Heart left ventricle (tissue), 16 donors: ENCODE measurements around the gene RBM20. TPM values are rescaled to one million over a fixed set of nuclear protein-coding genes. Genes with fewer than 3 reads are reported as not detected.

ENCODE experiments used
- ATAC-seq, 4 donors: fragments of 200-7000 bp; cut with Tn5 transposase; one replicate each; pipeline ENCODE4 v1.9.1; 2020 to 2022; ENCODE audit warnings: moderate library complexity in 4 of 4, mild to moderate bottlenecking in 3 of 4, moderate number of reproducible peaks in 1 of 4
- DNase-seq, 5 donors: peaks; one replicate each; pipeline ENCODE4 v3.0.0-alpha.2; 2020
- H3K27ac ChIP-seq, 12 donors: fragments of 200-600 bp; sonication (generic) in 4 of 12; one replicate each; pipeline versions ENCODE4 v1.5.0 to v1.8.0; 2016 to 2022; ENCODE audit warnings: mild to moderate bottlenecking in 2 of 12
- H3K27me3 ChIP-seq, 9 donors: fragments of 200-600 bp; sonication (generic) in 2 of 9; one replicate each; pipeline versions ENCODE4 v1.5.1 to v1.8.0; 2016 to 2022; ENCODE audit warnings: mild to moderate bottlenecking in 3 of 9
- H3K36me3 ChIP-seq, 9 donors: fragments of 200-600 bp; sonication (generic) in 2 of 9; one replicate each; pipeline versions ENCODE4 v1.5.0 to v1.8.0; 2018 to 2022; ENCODE audit warnings: mild to moderate bottlenecking in 2 of 9
- H3K4me1 ChIP-seq, 12 donors: fragments of 200-600 bp; sonication (generic) in 4 of 12; one replicate each; pipeline versions ENCODE4 v1.5.0 to v1.8.0; 2016 to 2022; ENCODE audit warnings: mild to moderate bottlenecking in 3 of 12
- H3K4me3 ChIP-seq, 12 donors: fragments of 200-600 bp; sonication (generic) in 4 of 12; one replicate each; pipeline versions ENCODE4 v1.5.0 to v1.8.0; 2017 to 2022; ENCODE audit warnings: mild to moderate bottlenecking in 9 of 12, moderate library complexity in 4 of 12
- H3K9me3 ChIP-seq, 12 donors: fragments of 200-600 bp; sonication (generic) in 4 of 12; one replicate each; pipeline versions ENCODE4 v1.5.0 to v1.8.0; 2016 to 2022; ENCODE audit warnings: mild to moderate bottlenecking in 1 of 12
- CTCF ChIP-seq, 12 donors: fragments of 200-600 bp; sonication (generic) in 4 of 12; IDR thresholded peaks; one replicate each; pipeline versions ENCODE4 v1.5.0 to v1.8.0; 2018 to 2022; ENCODE audit warnings: antibody characterized with exemption in 12 of 12, mild to moderate bottlenecking in 5 of 12
- POLR2A ChIP-seq, 2 donors: fragments of 450-650 bp; IDR thresholded peaks; one replicate each; pipeline ENCODE4 v1.6.1; 2017; ENCODE audit warnings: antibody characterized with exemption in 2 of 2, mild to moderate bottlenecking in 2 of 2, moderate library complexity in 2 of 2
- WGBS, 4 donors: extraction: QIAGEN DNeasy Blood & Tissue Kit in 2 of 4; methylation state at CpG; one replicate each; pipeline versions ENCODE4 v1.1.5 to v1.1.7; 2013 to 2018; 5-methylcytosine and 5-hydroxymethylcytosine counted together
- intact Hi-C, 10 donors: fragments of 100-400 bp; cut with DNase I; formaldehyde crosslinking; loops; one replicate each; pipeline versions ENCODE4 v1.11.1 to v1.14.2; 2022
- polyA plus RNA-seq, 2 donors: library from polyadenylated mRNA; stranded (reverse); fragments of 200-250 nt; gene quantifications; one replicate each; pipeline ENCODE4 v1.2.3, GENCODE V29; 2013
- total RNA-seq, 9 donors: library from RNA; depleted of rRNA in 2 of 9; stranded (reverse); fragments of >200 nt in 2 of 9; fragmentation: NEBNext Ultra II Directional in 3 of 9; extraction: Animal tissue kit (Norgen Biotek cat#: 25700) in 3 of 9; gene quantifications; one replicate each; pipeline versions ENCODE4 v1.1.0 to v1.2.4, GENCODE V29; 2016 to 2023
- donor health status: ischemic (EF 13 %, LVEDD 7.1; RV severe dilation, severe dysfunction).
- donor health status: healthy with polysubstance abuse.
- donor health status: DM: no; HTN: yes; CAD: no.
- donor health status: DM: no; HTN: no; CAD: no.
- donor health status: ischemic (EF 25% LVEDD 6.9; RV normal size, moderate dysfunction).
- donor health status: ischemic (EF 25% LVEDD 5.7; RV mildly dilated, moderate dysfunction).
- donor health status: healthy.
- donor health status: DM: yes; HTN: yes; CAD: no.
- donor health status: ischemic (EF 35%, LVEDD 5.7; RV mildly dilated, moderate dysfunction).
- donor health status: nonischemic (EF 11% LVEDD 7.7; RV severe dilation, severe dysfunction).
- donor health status: DM: yes; HTN: yes; CAD: no.
- donor health status: PGD.
- donor health status: ischemic (EF 29% LVEDD 5.4; RV normal size, mild dysfunction).
- donor health status: nonischemic (EF 23%, LVEDD 6.1; RV moderate dilation, normal function).

RBM20 gene
- total and polyA plus RNA-seq, 11 donors = 29.9 to 152 (median 91.2) TPM

GRCh38 chr10:110652475-110653118 lies 8.5 kb downstream of the RBM20 start:
- WGBS, 4 donors = 52 to 61% (median 57%) methylated on average over 6 of the region's 6 CpGs
- no peaks in the 10 kb centered on the region for H3K9me3 ChIP-seq
- intact Hi-C loops = no loop called here
- peaks cover 0 to 58% (median 14%) of the 10 kb centered on the region in 12 donors for H3K4me1 ChIP-seq
- H3K4me3 ChIP-seq = no peak overlapping the region
- peaks cover 0 to 18% (median 5%) of the 10 kb centered on the region in 9 donors for H3K27me3 ChIP-seq
- TF ChIP-seq CTCF (IDR thresholded peaks at IDR 0.05) (no peak), POLR2A (IDR thresholded peaks at IDR 0.05) (no peak)
- ATAC-seq = no peak
- no peaks in the 10 kb centered on the region for H3K36me3 ChIP-seq
- no peak for DNase-seq
- peak overlapping the region in 7 of 12 donors; percentile 27 to 96 (median 92) for H3K27ac ChIP-seq

GRCh38 chr10:110655320-110655719 lies 11.2 kb downstream of the RBM20 start:
- Histone ChIP-seq H3K9me3 (no peaks in the 10 kb centered on the region), H3K27me3 (peaks cover 0 to 3% (median 0%) of the 10 kb centered on the region in 9 donors), H3K4me3 (no peak overlapping the region), H3K27ac (peak overlapping the region in 3 of 12 donors; percentile 3 to 53 (median 4)), H3K36me3 (peaks cover 0 to 2% (median 0%) of the 10 kb centered on the region in 9 donors), H3K4me1 (peaks cover 0 to 73% (median 16%) of the 10 kb centered on the region in 12 donors)
- 11 to 33% (median 23%) methylated on average over 1 of the region's 1 CpG for WGBS, 4 donors
- ATAC-seq = no peak
- intact Hi-C loops = no loop called here
- TF ChIP-seq CTCF (IDR thresholded peaks at IDR 0.05) (no peak), POLR2A (IDR thresholded peaks at IDR 0.05) (no peak)
- DNase-seq = no peak

GRCh38 chr10:110656612-110657011 lies 12.5 kb downstream of the RBM20 start:
- no peak for DNase-seq
- Histone ChIP-seq H3K27ac (peak overlapping the region in 2 of 12 donors; percentile 14 to 18), H3K4me3 (no peak overlapping the region), H3K4me1 (peaks cover 0 to 74% (median 16%) of the 10 kb centered on the region in 12 donors), H3K9me3 (no peaks in the 10 kb centered on the region), H3K36me3 (peaks cover 0 to 4% (median 0%) of the 10 kb centered on the region in 9 donors), H3K27me3 (no peaks in the 10 kb centered on the region)
- no peak for TF ChIP-seq POLR2A (IDR thresholded peaks at IDR 0.05)
- no peak for TF ChIP-seq CTCF (IDR thresholded peaks at IDR 0.05)
- no peak for ATAC-seq
- WGBS, 4 donors = 80 to 86% (median 83%) methylated on average over 4 of the region's 4 CpGs
- intact Hi-C loops = no loop called here

- Histone ChIP-seq H3K4me3 (no peak overlapping the region), H3K27me3 (no peaks in the 10 kb centered on the region), H3K36me3 (peaks cover 0 to 4% (median 0%) of the 10 kb centered on the region in 9 donors), H3K9me3 (no peaks in the 10 kb centered on the region), H3K4me1 (peaks cover 0 to 71% (median 15%) of the 10 kb centered on the region in 12 donors), H3K27ac (peak overlapping the region in 9 of 12 donors; percentile 1 to 84 (median 59))
- intact Hi-C loops = no loop called here
- TF ChIP-seq POLR2A (IDR thresholded peaks at IDR 0.05) (no peak), CTCF (IDR thresholded peaks at IDR 0.05) (no peak)
- WGBS, 4 donors = 49 to 56% (median 52%) methylated on average over 11 of the region's 11 CpGs
- DNase-seq (no peak), ATAC-seq (peak in 3 of 4 donors; percentile 12 to 46 (median 38))
Observed at GRCh38 chr10:110657973-110658691, 14.0 kb downstream of the RBM20 start.
